8988T (cell line): ENCODE measurements around the gene TTF2.
A peak's percentile ranks its signal among the peaks of the same experiment; 100 is the strongest.
"Not testable (repeated sequence)": the region's sequence is repeated elsewhere in the genome, so short reads cannot be mapped to it uniquely, and the experiment has no call there.

Experiments
- DNase-seq: peaks from one replicate; pipeline ENCODE4 v3.0.0; 2011

The TTF2 gene

DNA sequence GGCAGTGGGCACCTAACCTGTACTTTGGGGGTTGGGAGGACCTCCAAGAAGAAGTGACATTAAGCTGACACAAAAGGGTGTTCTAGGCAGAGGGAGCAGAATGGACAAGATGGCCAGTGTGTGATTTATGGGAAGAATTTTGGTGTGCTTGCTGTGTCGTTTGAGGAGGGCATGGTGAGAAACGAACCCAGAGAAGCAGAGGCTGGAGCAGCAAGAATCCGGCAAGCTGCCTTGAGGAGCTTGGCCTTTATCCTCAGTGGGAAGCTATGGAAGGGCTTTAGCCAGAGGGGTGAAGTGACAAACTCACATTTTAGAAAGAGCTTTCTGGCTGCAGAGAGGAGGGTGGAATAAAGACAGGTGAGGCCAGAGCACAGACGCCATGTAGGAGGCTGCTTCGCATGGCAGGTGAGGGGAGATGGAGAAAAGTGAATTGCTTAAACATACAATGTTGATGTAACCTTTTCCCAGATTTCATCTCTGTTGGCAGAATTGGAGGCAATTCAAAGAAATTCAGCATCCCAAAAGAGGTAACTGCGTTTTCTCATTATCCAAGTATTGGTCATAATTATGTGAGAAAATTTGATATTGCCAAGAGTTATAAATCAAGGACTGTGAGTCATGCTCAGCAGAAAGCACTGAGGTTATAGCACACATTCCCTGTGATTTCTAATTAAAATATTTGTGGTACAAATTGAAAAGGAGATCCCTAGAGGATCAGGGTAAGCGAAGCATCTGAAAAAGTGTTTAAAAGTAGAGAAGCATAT lies 34.9 kb downstream of the TTF2 start:
- DNase-seq: no peak

DNA sequence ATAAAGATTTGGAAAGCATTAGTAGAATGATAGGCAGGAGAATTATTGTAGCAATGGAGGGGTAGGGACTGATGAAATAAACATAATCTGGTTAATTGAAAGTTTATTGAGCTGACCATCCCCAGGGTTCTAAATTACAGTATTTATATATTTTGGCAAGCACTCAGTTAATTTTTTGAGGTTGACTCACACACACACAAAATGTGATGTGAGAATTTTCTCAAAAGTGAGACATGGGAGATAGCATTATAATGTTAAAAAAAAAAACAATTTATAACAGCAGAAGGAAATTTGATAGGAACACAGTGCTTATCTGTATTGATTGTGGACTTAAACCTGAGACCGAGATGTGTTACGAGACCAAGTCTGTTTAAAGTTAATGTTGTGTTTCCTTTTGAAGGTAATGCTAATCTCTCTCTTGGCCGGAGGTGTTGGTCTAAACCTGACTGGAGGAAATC lies 36.9 kb downstream of the TTF2 start:
- DNase-seq: no peak

GRCh38 chr1:117097443-117097842 lies 37.3 kb downstream of the TTF2 start:
- DNase-seq: no peak

DNA sequence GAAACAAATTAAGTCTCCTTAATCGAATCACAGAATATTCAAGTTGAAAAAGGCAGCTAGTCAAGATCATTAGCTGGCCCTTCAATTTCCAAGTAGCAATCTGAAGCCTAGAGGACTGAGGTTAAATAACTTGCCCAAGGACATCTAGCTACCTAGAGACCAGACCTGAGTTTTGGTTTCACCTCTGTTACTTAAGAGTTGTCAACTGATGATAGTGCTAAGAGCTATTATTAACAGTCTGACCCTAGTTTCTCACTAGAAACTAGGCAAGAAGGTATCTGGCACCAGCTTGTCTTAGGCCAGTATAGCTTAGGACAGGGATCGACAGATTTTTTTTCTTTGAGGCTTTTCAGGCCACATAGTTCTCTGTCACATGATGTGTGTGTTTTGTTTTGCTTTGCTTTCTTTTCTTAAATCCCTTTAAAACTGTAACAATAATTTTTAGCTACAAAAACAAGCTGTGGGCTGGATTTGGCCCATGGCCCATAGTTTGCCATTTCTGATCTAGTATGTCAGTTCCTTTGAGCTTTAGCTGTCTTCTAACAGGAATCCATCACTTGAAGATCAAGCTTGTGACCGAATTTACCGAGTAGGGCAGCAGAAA lies 38.3 kb downstream of the TTF2 start:
- no peak for DNase-seq

GRCh38 chr1:117101334-117101733 lies 41.2 kb downstream of the TTF2 start:
- no peak for DNase-seq

DNA sequence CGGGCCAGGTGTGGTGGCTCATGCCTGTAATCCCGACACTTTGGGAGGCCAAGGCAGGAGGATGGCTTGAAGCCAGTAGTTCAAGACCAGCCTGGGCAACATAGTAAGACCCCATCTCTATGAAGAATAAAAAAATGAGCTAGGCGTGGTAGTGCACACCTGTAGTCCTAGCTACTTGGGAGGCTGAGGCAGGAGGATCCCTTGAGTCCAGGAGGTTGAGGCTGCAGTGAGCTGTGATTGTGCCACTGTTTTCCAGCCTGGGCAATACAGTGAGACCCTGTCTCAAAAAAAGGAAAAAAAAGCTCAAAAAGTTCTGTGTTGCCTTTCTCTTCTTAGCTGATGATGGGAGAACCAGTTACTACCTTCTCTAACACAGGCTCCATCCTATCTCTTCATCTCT lies 41.7 kb downstream of the TTF2 start:
- not testable (repeated sequence) for DNase-seq

DNA sequence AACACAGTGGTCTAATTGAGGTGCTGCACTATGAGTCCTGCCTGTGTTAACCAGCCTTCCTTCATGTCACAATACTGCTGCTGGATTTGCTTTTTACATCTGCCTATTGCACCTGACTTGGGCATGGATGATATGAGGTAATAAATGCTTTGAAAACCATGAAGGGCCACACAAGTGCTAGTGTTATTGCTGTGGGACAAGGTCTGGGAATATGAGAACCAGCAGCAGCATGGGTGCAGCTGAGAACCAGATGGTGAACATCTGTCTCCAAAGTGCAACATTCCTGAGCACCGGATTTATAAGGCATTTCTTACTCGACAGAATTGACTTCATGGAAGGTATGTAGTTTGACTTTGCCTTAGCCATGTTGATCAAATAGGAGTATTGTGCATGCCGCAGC lies 44.9 kb downstream of the TTF2 start:
- no peak for DNase-seq

GRCh38 chr1:117105722-117106121 lies 45.6 kb downstream of the TTF2 start:
- no peak for DNase-seq

DNA sequence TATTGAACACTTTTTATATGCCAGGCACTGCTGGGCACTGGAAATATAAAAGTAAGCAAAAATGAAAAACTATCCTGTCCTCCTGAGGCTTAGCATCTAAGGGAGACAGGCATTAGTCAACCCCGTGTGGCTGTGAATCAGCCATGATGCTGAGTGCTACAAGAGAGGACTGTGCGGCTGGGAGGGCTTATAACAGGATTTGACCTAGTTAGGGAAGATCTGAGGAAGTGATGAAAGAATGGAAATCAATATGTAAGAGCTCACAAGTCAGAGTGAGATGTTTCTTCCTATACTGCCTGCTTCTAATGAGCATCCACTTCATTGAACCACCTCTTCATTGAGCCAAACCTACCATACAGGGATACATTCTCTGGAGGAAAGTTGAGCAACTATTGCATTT lies 46.4 kb downstream of the TTF2 start:
- no peak for DNase-seq

DNA sequence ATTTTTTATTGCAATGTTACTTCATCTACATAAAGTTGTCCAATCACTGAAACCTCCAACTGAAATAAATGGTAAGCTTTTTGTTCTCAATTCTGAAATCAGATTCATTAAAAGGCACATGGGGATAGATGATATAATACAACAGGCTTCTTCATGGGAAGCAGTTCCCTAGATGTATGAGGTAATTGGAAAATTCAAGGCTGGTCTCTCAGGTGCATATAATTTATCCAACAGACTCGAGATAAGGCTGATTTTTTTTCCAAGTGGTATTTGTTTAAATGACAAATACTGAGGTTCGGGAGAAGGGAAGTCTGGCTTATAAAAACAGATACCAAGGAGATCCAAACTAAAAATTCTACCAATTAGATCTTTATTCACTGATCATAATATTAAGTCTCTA lies 47.2 kb downstream of the TTF2 start:
- no peak for DNase-seq

DNA sequence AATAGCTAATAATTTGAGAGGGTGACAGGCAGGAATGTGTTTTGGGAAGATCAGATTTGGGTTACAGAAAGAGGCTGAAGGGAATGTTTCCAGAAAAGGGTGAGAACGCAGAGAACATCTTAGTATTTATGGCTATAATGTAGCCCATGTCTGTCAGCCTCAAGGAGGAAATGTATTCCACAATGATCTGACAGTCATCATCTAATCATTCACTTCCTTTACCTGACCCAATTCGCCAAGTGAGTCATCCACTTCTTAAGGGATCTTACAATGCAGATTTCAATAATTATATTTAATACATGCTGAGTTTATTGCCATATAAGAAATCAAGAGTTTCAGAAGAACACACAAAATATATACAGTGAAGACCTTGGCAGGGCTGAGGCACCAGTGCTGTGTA lies 50.6 kb downstream of the TTF2 start:
- no peak for DNase-seq

GRCh38 chr1:117112047-117112717 lies 52.1 kb downstream of the TTF2 start:
- DNase-seq: no peak

GRCh38 chr1:117113199-117113598 lies 53.1 kb downstream of the TTF2 start:
- DNase-seq: no peak

DNA sequence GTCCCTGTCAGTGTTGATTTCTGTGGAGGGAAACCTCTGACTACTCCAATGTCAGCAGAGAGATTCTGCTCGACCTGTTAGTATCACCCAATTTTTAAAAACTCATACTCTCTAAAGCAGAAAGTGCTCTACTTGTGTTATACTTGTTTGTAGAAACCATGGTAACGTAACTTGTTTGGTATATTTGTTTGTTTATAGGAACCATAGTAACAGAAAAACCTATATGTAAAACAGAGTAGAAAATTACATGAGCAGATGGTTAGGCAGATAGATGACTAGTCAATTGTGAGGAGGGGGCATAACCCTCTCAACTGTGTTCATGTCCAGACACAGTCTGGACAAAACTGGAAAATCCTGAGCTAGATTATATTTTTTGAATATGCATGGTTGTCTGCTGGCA lies 54.8 kb downstream of the TTF2 start:
- DNase-seq: no peak

GRCh38 chr1:117116090-117116783 lies 56.1 kb downstream of the TTF2 start:
- no peak for DNase-seq

GRCh38 chr1:117116784-117117130 lies 56.6 kb downstream of the TTF2 start:
- DNase-seq: no peak

DNA sequence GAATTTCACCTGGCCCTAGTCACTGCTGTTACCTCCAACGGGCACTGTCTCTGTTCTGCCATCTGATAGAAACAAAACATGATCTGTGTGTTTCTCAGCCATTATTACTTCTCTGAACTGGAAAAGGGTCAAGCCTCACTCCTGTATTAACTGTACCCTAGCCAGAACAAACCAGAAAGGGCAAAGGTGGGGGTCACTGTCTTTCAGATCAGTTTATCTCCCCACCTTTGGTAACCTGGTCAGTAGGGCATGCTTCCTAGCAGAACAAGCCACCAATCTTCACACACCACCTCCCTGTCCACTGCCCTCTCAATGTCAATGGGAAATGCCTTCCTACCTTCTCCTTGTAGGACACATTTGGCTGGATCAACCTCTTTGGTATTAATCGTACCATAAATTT lies 57.6 kb downstream of the TTF2 start:
- DNase-seq: no peak

DNA sequence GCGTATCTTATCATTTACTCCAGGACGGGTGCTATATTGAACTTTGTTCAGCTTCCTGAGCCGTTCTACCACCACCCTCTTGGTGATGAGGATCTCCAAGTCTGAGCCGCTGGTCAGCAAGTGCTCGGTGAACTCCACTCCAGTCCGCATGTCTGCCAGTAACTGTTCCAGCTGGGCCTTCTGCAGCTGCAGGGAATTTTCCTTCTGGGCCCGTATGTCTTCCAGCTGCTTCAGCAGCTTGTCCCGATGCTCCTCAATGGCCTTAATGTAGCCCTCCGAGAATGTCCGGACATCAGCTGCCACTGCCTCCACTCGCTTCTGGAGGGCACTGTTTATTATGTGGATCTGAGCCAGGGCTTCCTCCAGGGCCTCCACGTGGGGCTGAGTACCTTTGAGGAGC lies 58.0 kb downstream of the TTF2 start:
- DNase-seq: no peak

DNA sequence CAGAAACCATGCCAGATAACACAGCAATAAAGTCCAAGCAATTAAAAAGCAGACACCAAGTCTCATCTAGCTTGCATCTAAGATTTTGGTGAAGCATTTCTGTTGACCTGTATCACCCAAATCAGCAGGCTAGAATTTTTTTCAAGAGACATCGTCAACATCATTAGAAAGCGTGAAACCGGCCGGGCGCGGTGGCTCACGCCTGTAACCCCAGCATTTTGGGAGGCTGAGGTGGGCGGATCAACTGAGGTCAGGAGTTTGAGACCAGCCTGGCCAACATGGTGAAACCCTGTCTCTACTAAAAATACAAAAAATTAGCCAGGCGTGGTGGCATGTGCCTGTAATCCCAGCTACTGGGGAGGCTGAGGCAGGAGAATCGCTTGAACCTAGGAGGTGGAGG lies 59.0 kb downstream of the TTF2 start:
- DNase-seq: not testable (repeated sequence)

GRCh38 chr1:117120774-117121588 lies 60.9 kb downstream of the TTF2 start:
- DNase-seq: peak; percentile 13

- DNase-seq: peak; percentile 62
Observed at GRCh38 chr1:117121589-117122329, 61.6 kb downstream of the TTF2 start, which contains the start of gene TRIM45. TRIM45 (minus strand) TSS chr1:117121749; CDS start chr1:117121201, 548 bp downstream.
